HepG2 (cell line): ENCODE results near the gene TOB2. TPM values are rescaled to one million over a fixed set of nuclear protein-coding genes. Genes with fewer than 3 reads are reported as not detected.

Source experiments
- DDIT3 ChIP-seq: sonication (generic); formaldehyde crosslinking; IDR thresholded peaks from 2 replicates; pipeline ENCODE4 v1.4.0; 2020; ENCODE audit warnings: mild to moderate bottlenecking, missing genetic modification reagents
- DRAP1 ChIP-seq: IDR thresholded peaks from 2 replicates; pipeline ENCODE4 v1.6.1; 2016; ENCODE audit warnings: missing genetic modification reagents, missing compliant biosample characterization
- ELF1 ChIP-seq: sonication (generic); formaldehyde crosslinking; IDR thresholded peaks from 2 replicates; pipeline ENCODE4 v1.4.0; 2020; ENCODE audit warnings: missing genetic modification reagents
- IRX3 ChIP-seq: sonication (generic); formaldehyde crosslinking; IDR thresholded peaks from 2 replicates; pipeline ENCODE4 v1.8.1; 2023; ENCODE audit warnings: mild to moderate bottlenecking, low read depth, missing genetic modification reagents, borderline replicate concordance
- KMT2B ChIP-seq: IDR thresholded peaks from 2 replicates; pipeline ENCODE4 v1.6.1; 2016; ENCODE audit warnings: missing genetic modification reagents, missing compliant biosample characterization
- MTA1 ChIP-seq: sonication (generic); formaldehyde crosslinking; IDR thresholded peaks from 2 replicates; pipeline ENCODE4 v1.4.0; 2020; ENCODE audit warnings: missing genetic modification reagents, mild to moderate bottlenecking, borderline replicate concordance
- NCOA2 ChIP-seq: sonication (generic); formaldehyde crosslinking; IDR thresholded peaks from 2 replicates; pipeline ENCODE4 v1.8.0; 2022; ENCODE audit warnings: inconsistent platforms
- PAF1 ChIP-seq: IDR thresholded peaks from 2 replicates; pipeline ENCODE4 v1.6.1; 2016; ENCODE audit warnings: missing genetic modification reagents, missing compliant biosample characterization
- PHF20 ChIP-seq: sonication (generic); formaldehyde crosslinking; IDR thresholded peaks from 2 replicates; pipeline ENCODE4 v1.5.0; 2020; ENCODE audit warnings: mild to moderate bottlenecking, missing genetic modification reagents
- RBM22 ChIP-seq: fragments of 200-400 bp; formaldehyde crosslinking; optimal IDR thresholded peaks from 2 replicates; pipeline ENCODE3; 2017; ENCODE audit warnings: mild to moderate bottlenecking, low read length, moderate library complexity
- RFXAP ChIP-seq: sonication (generic); formaldehyde crosslinking; IDR thresholded peaks from 2 replicates; pipeline ENCODE4 v1.4.0; 2020; ENCODE audit warnings: missing genetic modification reagents, borderline replicate concordance
- RNF2 ChIP-seq: fragments of 450-650 bp; conservative IDR thresholded peaks from 2 replicates; pipeline ENCODE4 v1.6.1; 2016; ENCODE audit warnings: low read depth
- SIX1 ChIP-seq: sonication (generic); formaldehyde crosslinking; IDR thresholded peaks from 2 replicates; pipeline ENCODE4 v1.4.0; 2020; ENCODE audit warnings: missing genetic modification reagents, borderline replicate concordance
- SP140L ChIP-seq: sonication (generic); formaldehyde crosslinking; IDR thresholded peaks from 2 replicates; pipeline ENCODE4 v1.4.0; 2020; ENCODE audit warnings: missing genetic modification reagents, borderline replicate concordance
- TAF15 ChIP-seq: fragments of 200-400 bp; formaldehyde crosslinking; IDR thresholded peaks from one replicate; pipeline ENCODE4 v1.6.1; 2018; ENCODE audit warnings: mild to moderate bottlenecking, low read depth, low read length; ENCODE audit not compliant: poor library complexity, severe bottlenecking
- TCF7 ChIP-seq: sonication (generic); IDR thresholded peaks from 2 replicates; pipeline ENCODE4 v1.6.1; 2016; ENCODE audit warnings: antibody characterized with exemption, low read depth
- TOE1 ChIP-seq: sonication (generic); formaldehyde crosslinking; IDR thresholded peaks from 2 replicates; pipeline ENCODE4 v1.4.0; 2020; ENCODE audit warnings: mild to moderate bottlenecking, missing genetic modification reagents
- YEATS2 ChIP-seq: sonication (generic); formaldehyde crosslinking; IDR thresholded peaks from 2 replicates; pipeline ENCODE4 v1.4.0; 2020; ENCODE audit warnings: missing genetic modification reagents, borderline replicate concordance
- ZNF12 ChIP-seq: sonication (generic); formaldehyde crosslinking; IDR thresholded peaks from 2 replicates; pipeline ENCODE4 v1.5.0; 2020; ENCODE audit warnings: missing genetic modification reagents
- ZNF44 ChIP-seq: sonication (generic); formaldehyde crosslinking; IDR thresholded peaks from 2 replicates; pipeline ENCODE4 v1.5.1; 2020; ENCODE audit warnings: mild to moderate bottlenecking, missing genetic modification reagents
- ZNF547 ChIP-seq: sonication (generic); formaldehyde crosslinking; IDR thresholded peaks from 2 replicates; pipeline ENCODE4 v1.5.1; 2020; ENCODE audit warnings: mild to moderate bottlenecking, missing genetic modification reagents
- ZNF572 ChIP-seq: sonication (generic); formaldehyde crosslinking; IDR thresholded peaks from 2 replicates; pipeline ENCODE4 v1.5.1; 2020; ENCODE audit warnings: mild to moderate bottlenecking, missing genetic modification reagents
- ZNF605 ChIP-seq: sonication (generic); formaldehyde crosslinking; IDR thresholded peaks from 2 replicates; pipeline ENCODE4 v1.8.0; 2022; ENCODE audit warnings: mild to moderate bottlenecking, missing genetic modification reagents
- ZNF615 ChIP-seq: sonication (generic); formaldehyde crosslinking; IDR thresholded peaks from 2 replicates; pipeline ENCODE4 v1.5.0; 2020; ENCODE audit warnings: mild to moderate bottlenecking, missing genetic modification reagents, borderline replicate concordance
- ZNF83 ChIP-seq: sonication (generic); formaldehyde crosslinking; IDR thresholded peaks from 2 replicates; pipeline ENCODE4 v1.4.0; 2020; ENCODE audit warnings: missing genetic modification reagents, mild to moderate bottlenecking, borderline replicate concordance
- ZNF841 ChIP-seq: sonication (generic); formaldehyde crosslinking; IDR thresholded peaks from 2 replicates; pipeline ENCODE4 v1.8.1; 2023; ENCODE audit warnings: missing genetic modification reagents, borderline replicate concordance
- ZUFSP ChIP-seq: sonication (generic); formaldehyde crosslinking; IDR thresholded peaks from 2 replicates; pipeline ENCODE4 v1.9.0; 2021; ENCODE audit warnings: missing genetic modification reagents, mild to moderate bottlenecking, borderline replicate concordance
- polyA plus RNA-seq, 8 experiments: library from polyadenylated mRNA; depleted of rRNA in 3 of 8; stranded (reverse) in 7 of 8; unstranded in 1 of 8; fragments of >200 nt; fragmentation: Illumina TruSeq in 4 of 8; extraction: Trizol in 4 of 8; gene quantifications; 2 replicates each; pipeline versions ENCODE4 v1.2.1 to v1.2.3, GENCODE V29; 2011 to 2016; ENCODE audit warnings: low read depth in 4 of 8, missing spikeins in 1 of 8, mixed read lengths in 1 of 8; ENCODE audit not compliant: insufficient read depth in 1 of 8
- total RNA-seq, 5 experiments: library from RNA; depleted of rRNA; stranded (reverse); fragments of >200 nt; fragmentation: Illumina TruSeq; extraction: Trizol; gene quantifications; 2 replicates each; pipeline ENCODE4 v1.2.3, GENCODE V29; 2016; ENCODE audit warnings: low read depth in 1 of 5

TOB2 gene
- total and polyA plus RNA-seq, 2 of the 13 experiments (the other 11 are each of a cell fraction or from before 2014, with no cell fraction given), result 12.2 to 13.7 TPM

- no peak for TF ChIP-seq ZUFSP
- no peak for TF ChIP-seq ZNF547 (CRISPR knock-in tag)
- TF ChIP-seq DDIT3, result no peak
- no peak for TF ChIP-seq RBM22
- no peak for TF ChIP-seq RNF2
- no peak for TF ChIP-seq TAF15
- peak; percentile 18; the same call in 1 of the 2 replicates for TF ChIP-seq TCF7
- 0 out of 2 replicates have a peak, but pooled peaks have one; percentile 18 for TF ChIP-seq PHF20 (CRISPR knock-in tag)
- TF ChIP-seq YEATS2 (CRISPR knock-in tag), result no peak
- no peak for TF ChIP-seq ZNF572 (CRISPR knock-in tag)
- peak; percentile 72 for TF ChIP-seq NCOA2 (CRISPR knock-in tag)
- TF ChIP-seq TOE1 (CRISPR knock-in tag), result no peak
- TF ChIP-seq SIX1 (CRISPR knock-in tag), result no peak
- no peak for TF ChIP-seq ZNF841 (CRISPR knock-in tag)
- TF ChIP-seq RFXAP, result no peak
- peak; percentile 92 for TF ChIP-seq MTA1
- TF ChIP-seq ZNF605, result peak; percentile 57
- TF ChIP-seq ZNF615 (CRISPR knock-in tag), result no peak
- no peak for TF ChIP-seq ZNF12 (CRISPR knock-in tag)
- no peak for TF ChIP-seq SP140L (CRISPR knock-in tag)
- no peak for TF ChIP-seq PAF1 (CRISPR knock-in tag)
- peak; percentile 88 for TF ChIP-seq DRAP1 (CRISPR knock-in tag)
- TF ChIP-seq ZNF83, result no peak
- TF ChIP-seq ELF1 (CRISPR knock-in tag), result no peak
- TF ChIP-seq IRX3 (CRISPR knock-in tag), result no peak
- TF ChIP-seq KMT2B (CRISPR knock-in tag), result no peak
- 0 out of 2 replicates have a peak, but pooled peaks have one; percentile 46 for TF ChIP-seq ZNF44
Measured at GRCh38 chr22:41397143-41397811, 49.3 kb downstream of the TOB2 start (continued).
